RWPE1 (cell line): ENCODE data around the gene EGFL6.

Experiments
- CTCF ChIA-PET: fragments of 350-600 bp; sonication (Branson Sonifier 250); formaldehyde crosslinking; extraction: SDS; loops from one replicate; lab custom pipeline; 2021; lab: Yijun Ruan, JAX
- POLR2A ChIA-PET: fragments of 400-600 bp; formaldehyde crosslinking; extraction: SDS; loops from one replicate; lab custom pipeline; 2020; ENCODE audit warnings: antibody characterized with exemption; ENCODE audit not compliant: low non-redundant PET; lab: Yijun Ruan, JAX
- DNase-seq: peaks from one replicate; pipeline ENCODE4 v3.0.0; 2012; ENCODE audit warnings: low spot score
- H3K27ac ChIP-seq: fragments of 450-650 bp; 2 replicates; pipeline ENCODE4 v1.5.1; 2017
- TF ChIP-seq, protein P1 (sequence below): fragments of 450-650 bp; conservative IDR thresholded peaks from 2 replicates; pipeline ENCODE4 v1.5.1; 2017; ENCODE audit warnings: low read depth, mild to moderate bottlenecking

EGFL6 gene

DNA sequence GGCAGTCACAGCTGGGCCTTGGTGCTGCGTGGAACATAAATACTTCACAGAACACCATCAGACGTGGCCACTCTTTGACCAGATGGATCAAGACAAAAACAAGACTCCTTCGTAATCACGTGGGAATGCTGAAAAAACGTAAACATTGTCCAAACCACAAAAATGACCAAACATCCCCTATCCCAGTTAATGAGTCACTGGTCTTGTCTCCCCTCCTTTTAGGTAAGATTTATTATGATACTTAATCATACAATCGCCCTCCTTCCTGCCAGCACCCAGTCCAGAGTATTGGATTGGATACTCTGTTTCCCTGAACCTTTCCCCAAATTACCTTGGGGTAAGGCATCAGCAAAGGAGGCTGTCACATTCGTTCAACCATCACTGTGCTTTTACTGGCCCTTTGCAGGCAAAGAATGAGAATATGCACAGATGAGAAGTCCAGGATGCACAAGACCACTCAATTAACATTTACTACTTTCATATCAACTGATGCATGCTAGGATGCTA lies 82.9 kb downstream of the EGFL6 start:
- peak overlapping the region; percentile 96 for H3K27ac ChIP-seq
- DNase-seq: peak; percentile 47
- TF ChIP-seq, protein P1, sequence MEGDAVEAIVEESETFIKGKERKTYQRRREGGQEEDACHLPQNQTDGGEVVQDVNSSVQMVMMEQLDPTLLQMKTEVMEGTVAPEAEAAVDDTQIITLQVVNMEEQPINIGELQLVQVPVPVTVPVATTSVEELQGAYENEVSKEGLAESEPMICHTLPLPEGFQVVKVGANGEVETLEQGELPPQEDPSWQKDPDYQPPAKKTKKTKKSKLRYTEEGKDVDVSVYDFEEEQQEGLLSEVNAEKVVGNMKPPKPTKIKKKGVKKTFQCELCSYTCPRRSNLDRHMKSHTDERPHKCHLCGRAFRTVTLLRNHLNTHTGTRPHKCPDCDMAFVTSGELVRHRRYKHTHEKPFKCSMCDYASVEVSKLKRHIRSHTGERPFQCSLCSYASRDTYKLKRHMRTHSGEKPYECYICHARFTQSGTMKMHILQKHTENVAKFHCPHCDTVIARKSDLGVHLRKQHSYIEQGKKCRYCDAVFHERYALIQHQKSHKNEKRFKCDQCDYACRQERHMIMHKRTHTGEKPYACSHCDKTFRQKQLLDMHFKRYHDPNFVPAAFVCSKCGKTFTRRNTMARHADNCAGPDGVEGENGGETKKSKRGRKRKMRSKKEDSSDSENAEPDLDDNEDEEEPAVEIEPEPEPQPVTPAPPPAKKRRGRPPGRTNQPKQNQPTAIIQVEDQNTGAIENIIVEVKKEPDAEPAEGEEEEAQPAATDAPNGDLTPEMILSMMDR: no peak
- POLR2A ChIA-PET: no interaction called here
- CTCF ChIA-PET: interaction anchor here (0.7 kb wide), 1 partner anchor 213 kb away, joined by 3 read pairs; no protein-coding TSS in a partner anchor

DNA sequence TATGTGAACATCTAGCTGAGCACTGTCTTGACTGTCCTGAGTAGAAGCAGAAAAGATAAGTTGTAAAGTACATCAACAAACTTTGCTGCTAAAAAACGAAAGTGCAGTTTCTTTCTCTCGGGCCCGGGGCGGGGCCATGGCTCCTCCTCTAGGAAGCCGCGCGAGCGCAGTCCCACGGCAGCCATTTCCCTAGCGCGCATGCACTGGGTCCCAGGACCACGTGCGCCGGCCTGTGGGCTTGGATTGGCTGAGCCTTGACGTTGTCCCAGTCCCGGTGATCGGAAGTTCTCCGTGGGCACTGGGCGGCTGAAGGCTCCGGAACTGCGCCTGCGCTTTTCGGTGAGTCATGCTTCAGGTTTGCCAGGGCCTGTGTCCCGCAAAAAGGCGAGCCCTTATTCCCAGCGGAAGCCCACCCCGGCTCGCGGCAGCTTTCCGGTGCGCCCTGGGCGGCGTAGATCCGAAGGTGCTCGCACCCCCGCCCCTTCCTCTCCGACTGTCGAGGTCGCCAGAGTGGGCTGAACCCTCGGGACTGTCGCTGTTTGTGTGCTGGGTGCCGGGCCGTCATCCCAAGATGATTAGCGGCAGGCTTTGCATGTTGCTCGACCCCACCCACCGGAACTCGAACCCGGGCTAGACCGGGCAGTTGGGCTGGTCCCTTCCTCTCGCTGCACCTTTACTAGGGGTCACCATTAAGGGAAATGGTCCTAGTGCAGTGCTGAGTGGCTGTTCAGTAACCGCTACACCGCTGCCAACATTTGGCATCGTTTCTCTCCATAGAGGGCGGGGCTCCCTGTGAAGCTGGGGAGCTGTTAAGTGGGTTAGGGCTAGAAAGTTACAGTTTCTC lies 83.7 kb downstream of the EGFL6 start, which contains the start of gene TCEANC:
Gene TCEANC (plus strand): TSS at position 292 of the 844 bp plus-strand sequence. CDS start 9,368 bp downstream, outside the sequence.
- CTCF ChIA-PET: interaction anchor here (0.7 kb wide), 1 partner anchor 81 kb away, joined by 3 read pairs; no protein-coding TSS in a partner anchor
- POLR2A ChIA-PET: no interaction called here
- TF ChIP-seq, protein P1: no peak

DNA sequence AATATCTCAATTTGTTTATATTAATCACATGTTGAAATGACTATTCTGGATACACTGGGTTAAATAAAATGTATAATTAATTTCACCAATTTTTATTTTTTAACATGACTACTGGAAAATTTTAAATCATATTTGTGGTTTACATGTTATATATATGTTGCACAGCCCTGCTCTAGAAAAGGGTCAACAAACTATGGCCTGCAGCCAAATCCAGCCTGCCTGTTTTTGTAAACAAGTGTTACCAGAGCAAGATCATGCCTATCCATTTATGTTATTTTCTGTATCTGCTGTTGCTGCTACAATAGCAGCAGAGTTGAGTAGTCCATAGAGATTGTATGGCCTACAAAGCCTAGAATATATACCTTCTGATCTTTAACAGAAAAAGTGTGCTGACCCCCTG lies 84.7 kb downstream of the EGFL6 start:
- H3K27ac ChIP-seq: no peak overlapping the region
- CTCF ChIA-PET: no interaction called here
- POLR2A ChIA-PET: no interaction called here
- TF ChIP-seq, protein P1: no peak
- DNase-seq: no peak

More for the DNA sequence above, 83.7 kb downstream of the EGFL6 start, which contains the start of gene TCEANC:
- H3K27ac ChIP-seq: peak within 1 kb of the TSS; percentile 96
- peak; percentile 87 for DNase-seq

DNA sequence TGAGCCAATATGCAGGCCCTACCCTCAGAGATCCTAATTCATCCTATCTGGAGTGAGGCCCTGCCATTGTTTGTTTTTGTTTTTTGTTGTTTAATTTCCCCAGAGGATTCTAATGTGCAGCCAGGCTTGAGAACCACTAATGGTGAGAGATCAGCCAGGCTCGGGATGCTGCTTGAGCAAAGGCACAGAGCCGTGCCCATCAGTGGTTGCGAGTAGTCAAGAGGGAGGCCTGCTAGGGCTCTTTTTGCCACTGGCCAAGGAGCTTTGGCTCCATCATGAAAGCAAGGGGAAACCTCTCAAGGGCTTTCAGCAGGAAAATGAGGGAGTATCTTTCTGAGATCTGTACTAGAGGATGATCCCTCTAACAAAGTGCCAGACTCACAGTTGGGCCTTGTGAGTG lies 86.3 kb downstream of the EGFL6 start:
- DNase-seq: no peak
- ChIA-PET POLR2A (no interaction called here), CTCF (no interaction called here)
- no peak overlapping the region for H3K27ac ChIP-seq
- TF ChIP-seq, protein P1: no peak

DNA sequence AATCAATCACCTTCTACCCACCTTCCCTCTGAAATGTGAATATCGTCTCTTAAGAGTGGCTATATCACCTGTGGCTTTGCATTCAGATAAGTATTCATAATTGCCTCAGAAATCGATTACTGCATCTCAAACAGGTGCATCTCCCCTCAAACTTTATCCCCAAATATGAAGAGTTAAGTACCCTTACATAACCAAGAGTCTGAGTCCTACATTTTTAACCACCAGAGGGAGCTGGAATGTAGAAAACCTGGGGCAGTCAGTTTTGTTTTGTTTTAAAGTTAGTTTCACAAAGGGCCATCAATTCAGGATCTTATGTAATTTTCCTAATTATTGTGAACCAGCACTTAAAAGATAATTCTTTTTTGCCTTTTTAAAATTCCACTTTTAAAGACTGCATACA lies 89.2 kb downstream of the EGFL6 start:
- ChIA-PET CTCF (interaction anchor here (0.8 kb wide), 1 partner anchor 77 kb away, joined by 3 read pairs; no protein-coding TSS in a partner anchor), POLR2A (no interaction called here)
- no peak overlapping the region for H3K27ac ChIP-seq
- TF ChIP-seq, protein P1: peak; percentile 54
- DNase-seq: peak; percentile 13

DNA sequence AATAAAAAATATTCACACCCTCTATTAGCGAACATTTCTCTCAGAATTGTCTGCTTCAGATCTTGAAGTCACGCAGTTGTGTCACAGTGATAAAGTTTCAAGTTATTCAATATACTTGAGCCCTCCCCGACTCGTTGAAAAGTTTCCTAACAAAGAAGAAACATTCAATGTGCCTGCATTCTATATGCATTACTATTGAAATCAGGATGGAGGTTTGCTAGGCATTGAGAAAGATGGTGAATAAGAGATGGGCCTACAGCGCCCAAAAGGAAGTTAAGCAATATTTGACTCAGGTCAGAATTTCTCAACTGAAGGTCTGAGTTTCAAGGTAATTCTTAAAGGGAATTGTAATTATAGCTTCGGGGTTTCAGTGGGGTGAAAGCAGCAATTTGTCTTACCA lies 89.7 kb downstream of the EGFL6 start:
- TF ChIP-seq, protein P1: no peak
- POLR2A ChIA-PET: no interaction called here
- peak overlapping the region; percentile 68 for H3K27ac ChIP-seq
- peak; percentile 52 for DNase-seq
- CTCF ChIA-PET: interaction anchor here (0.6 to 0.8 kb wide), 2 partner anchors 35 to 77 kb away, joined by 3 read pairs; no protein-coding TSS in a partner anchor
